Measurements from ENCODE around the gene SCTR. TPM values are rescaled to one million over a fixed set of nuclear protein-coding genes. Genes with fewer than 3 reads are reported as not detected.
A peak's percentile ranks its signal among the peaks of the same experiment; 100 is the strongest.

Gene SCTR
- total and polyA plus RNA-seq, 2 of the 13 experiments (the other 11 are each of a cell fraction or from before 2014, with no cell fraction given), result not detected

DNA sequence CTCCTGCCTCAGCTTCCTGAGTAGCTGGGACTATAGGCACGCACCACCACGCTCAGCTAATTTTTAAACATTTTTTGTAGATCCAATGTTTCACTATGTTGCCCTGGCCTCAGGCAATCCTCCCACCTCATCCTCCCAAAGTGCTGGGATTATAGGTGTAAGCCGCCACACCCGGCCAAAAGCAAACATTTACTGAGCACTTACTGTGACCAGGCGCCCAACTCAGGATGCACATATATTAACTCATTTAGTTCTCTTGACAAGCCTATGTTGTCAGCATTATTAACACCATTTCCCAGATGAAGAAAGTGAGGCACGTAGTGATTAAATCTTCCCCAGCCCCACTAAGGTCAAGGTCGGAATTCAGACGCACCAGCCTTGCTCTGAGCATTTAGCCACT lies 51.5 kb downstream of the SCTR start:
- H3K27ac ChIP-seq (ENCODE audit: extremely low read length, insufficient read depth, low read length), result no peak overlapping the region
- no peak for DNase-seq (ENCODE audit: low spot score)
- ChIA-PET CTCF (ENCODE audit: low intra/inter-chr PET ratio, low total read pairs) (no interaction called here), POLR2A (no interaction called here)
- WGBS (ENCODE audit: low lambda C conversion rate), result 7% methylated on average over 8 of the region's 8 CpGs
- H2AFZ ChIP-seq (ENCODE audit: low read length), result no peak overlapping the region
- peaks cover 55% of the 10 kb centered on the region for H3K4me1 ChIP-seq (ENCODE audit: insufficient read depth, low read length)
- no peak overlapping the region for H3K4me3 ChIP-seq (replicated peaks in 1 of 3; ENCODE audit: insufficient read depth in 1 of 3, low read depth in 2 of 3, low read length in 3 of 3)
- H3K79me2 ChIP-seq (ENCODE audit: insufficient read depth, low read length), result no peaks in the 10 kb centered on the region
- H3K27me3 ChIP-seq (ENCODE audit: control insufficient read depth in 1 of 2, insufficient read depth in 2 of 2, low read length in 2 of 2), result peaks cover 4 to 53% of the 10 kb centered on the region in 2 experiments; a peak in 4 of 5 replicates
- intact Hi-C loops (cut with micrococcal nuclease; ENCODE audit: unreplicated experiment) (no loop called here), in situ Hi-C loops (cut with HindIII; ENCODE audit: extremely low pct_ligation_motif_present, low pct_unique_long_range_greater_than_20kb) (loop anchor here (5.0 kb wide), 1 partner anchor 35 kb away; no protein-coding TSS in a partner anchor)
- BruUV-seq (replicated peaks), result no TSS peak
- no peaks in the 10 kb centered on the region for H4K20me1 ChIP-seq (ENCODE audit: insufficient read depth, low read length)
- ATAC-seq, result no peak
- FAIRE-seq, result no peak
- no peak overlapping the region for H3K4me2 ChIP-seq (ENCODE audit: low read depth, low read length)
- no peaks in the 10 kb centered on the region for H3K9me3 ChIP-seq (ENCODE audit: low read length)
- H3K9ac ChIP-seq (ENCODE audit: insufficient read depth, low read depth, low read length), result no peak overlapping the region
- H3K36me3 ChIP-seq (replicated peaks in 1 of 2; ENCODE audit: control insufficient read depth in 1 of 2, insufficient read depth in 2 of 2, low read length in 2 of 2), result no peaks in the 10 kb centered on the region
- 0 out of 2 replicates have a peak, but pooled peaks have one; percentile 18 for TF ChIP-seq ZMYM3 (CRISPR knock-in tag; IDR thresholded peaks at IDR 0.05)
- TF ChIP-seq ZNF629 (CRISPR knock-in tag; conservative IDR thresholded peaks at IDR 0.05), result peak; percentile 61
- TF ChIP-seq, protein P1, sequence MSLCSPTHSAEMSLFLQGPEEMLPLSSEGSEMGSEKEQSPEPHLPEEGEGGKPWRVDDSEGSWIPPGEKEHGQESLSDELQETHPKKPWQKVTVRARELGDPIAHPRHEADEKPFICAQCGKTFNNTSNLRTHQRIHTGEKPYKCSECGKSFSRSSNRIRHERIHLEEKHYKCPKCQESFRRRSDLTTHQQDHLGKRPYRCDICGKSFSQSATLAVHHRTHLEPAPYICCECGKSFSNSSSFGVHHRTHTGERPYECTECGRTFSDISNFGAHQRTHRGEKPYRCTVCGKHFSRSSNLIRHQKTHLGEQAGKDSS (CRISPR knock-in tag; IDR thresholded peaks at IDR 0.05; ENCODE audit: borderline replicate concordance, low read depth), result 0 out of 2 replicates have a peak, but pooled peaks have one; percentile 44
- no peak for TF ChIP-seq PAWR (CRISPR knock-in tag; IDR thresholded peaks at IDR 0.05; ENCODE audit: borderline replicate concordance)
- TF ChIP-seq RARA (CRISPR knock-in tag; IDR thresholded peaks at IDR 0.05), result no peak
- no peak for TF ChIP-seq EP300 (IDR thresholded peaks at IDR 0.05; ENCODE audit: low read depth in 2 of 2, low read length in 2 of 2)
- TF ChIP-seq EP300 (CRISPR knock-in tag; IDR thresholded peaks at IDR 0.05; ENCODE audit: borderline replicate concordance), result no peak
- no peak for TF ChIP-seq NR2F2 (IDR thresholded peaks at IDR 0.05; ENCODE audit: borderline replicate concordance, low read depth)
- peak; percentile 79 for TF ChIP-seq ZNF264 (CRISPR knock-in tag; IDR thresholded peaks at IDR 0.05)
- no peak for TF ChIP-seq ZNF543 (CRISPR knock-in tag; IDR thresholded peaks at IDR 0.05)
- no peak for TF ChIP-seq KLF15 (CRISPR knock-in tag; IDR thresholded peaks at IDR 0.05; ENCODE audit: borderline replicate concordance)
- TF ChIP-seq ZFAT (CRISPR knock-in tag; conservative IDR thresholded peaks at IDR 0.05), result no peak
- TF ChIP-seq ZNF263 (CRISPR knock-in tag; IDR thresholded peaks at IDR 0.05), result no peak
- no peak for TF ChIP-seq MAFG (CRISPR knock-in tag; IDR thresholded peaks at IDR 0.05)
- TF ChIP-seq POGZ (CRISPR knock-in tag; IDR thresholded peaks at IDR 0.05), result no peak
- no peak for TF ChIP-seq NR2F6 (IDR thresholded peaks at IDR 0.05)
- 0 out of 2 replicates have a peak, but pooled peaks have one; percentile 30 for TF ChIP-seq NR2F6 (CRISPR knock-in tag; IDR thresholded peaks at IDR 0.05)
- TF ChIP-seq SUZ12 (IDR thresholded peaks at IDR 0.05; ENCODE audit: low read depth, low read length), result no peak
- TF ChIP-seq ZNF460 (CRISPR knock-in tag; IDR thresholded peaks at IDR 0.05; ENCODE audit: borderline replicate concordance), result peak; percentile 31; the same call in 1 of the 2 replicates
- peak; percentile 95 for TF ChIP-seq ZNF205 (CRISPR knock-in tag; IDR thresholded peaks at IDR 0.05)
- TF ChIP-seq RELA (CRISPR knock-in tag; IDR thresholded peaks at IDR 0.05), result no peak
- TF ChIP-seq ZBTB38 (CRISPR knock-in tag; IDR thresholded peaks at IDR 0.05), result no peak
- TF ChIP-seq, protein P2, sequence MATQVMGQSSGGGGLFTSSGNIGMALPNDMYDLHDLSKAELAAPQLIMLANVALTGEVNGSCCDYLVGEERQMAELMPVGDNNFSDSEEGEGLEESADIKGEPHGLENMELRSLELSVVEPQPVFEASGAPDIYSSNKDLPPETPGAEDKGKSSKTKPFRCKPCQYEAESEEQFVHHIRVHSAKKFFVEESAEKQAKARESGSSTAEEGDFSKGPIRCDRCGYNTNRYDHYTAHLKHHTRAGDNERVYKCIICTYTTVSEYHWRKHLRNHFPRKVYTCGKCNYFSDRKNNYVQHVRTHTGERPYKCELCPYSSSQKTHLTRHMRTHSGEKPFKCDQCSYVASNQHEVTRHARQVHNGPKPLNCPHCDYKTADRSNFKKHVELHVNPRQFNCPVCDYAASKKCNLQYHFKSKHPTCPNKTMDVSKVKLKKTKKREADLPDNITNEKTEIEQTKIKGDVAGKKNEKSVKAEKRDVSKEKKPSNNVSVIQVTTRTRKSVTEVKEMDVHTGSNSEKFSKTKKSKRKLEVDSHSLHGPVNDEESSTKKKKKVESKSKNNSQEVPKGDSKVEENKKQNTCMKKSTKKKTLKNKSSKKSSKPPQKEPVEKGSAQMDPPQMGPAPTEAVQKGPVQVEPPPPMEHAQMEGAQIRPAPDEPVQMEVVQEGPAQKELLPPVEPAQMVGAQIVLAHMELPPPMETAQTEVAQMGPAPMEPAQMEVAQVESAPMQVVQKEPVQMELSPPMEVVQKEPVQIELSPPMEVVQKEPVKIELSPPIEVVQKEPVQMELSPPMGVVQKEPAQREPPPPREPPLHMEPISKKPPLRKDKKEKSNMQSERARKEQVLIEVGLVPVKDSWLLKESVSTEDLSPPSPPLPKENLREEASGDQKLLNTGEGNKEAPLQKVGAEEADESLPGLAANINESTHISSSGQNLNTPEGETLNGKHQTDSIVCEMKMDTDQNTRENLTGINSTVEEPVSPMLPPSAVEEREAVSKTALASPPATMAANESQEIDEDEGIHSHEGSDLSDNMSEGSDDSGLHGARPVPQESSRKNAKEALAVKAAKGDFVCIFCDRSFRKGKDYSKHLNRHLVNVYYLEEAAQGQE (IDR thresholded peaks at IDR 0.05; ENCODE audit: borderline replicate concordance in 1 of 2, low read depth in 1 of 2, low read length in 2 of 2), result no peak
